B cell (primary cell): Measurements from ENCODE around the gene C1orf35.

Experiments
- EZH2 ChIP-seq: IDR thresholded peaks from 2 replicates; pipeline ENCODE4 v1.6.1; 2012; ENCODE audit warnings: borderline replicate concordance, low read depth, mild to moderate bottlenecking, moderate library complexity, low read length; ENCODE audit not compliant: insufficient read depth, poor library complexity, severe bottlenecking
- TF ChIP-seq, protein P1 (sequence below): fragments of 200-600 bp; IDR thresholded peaks from one replicate; pipeline ENCODE4 v1.8.0; 2022; ENCODE audit warnings: antibody characterized with exemption, mild to moderate bottlenecking

GRCh38 chr1:228076796-228077430 lies 26.2 kb downstream of the C1orf35 start:
- TF ChIP-seq, protein P1, sequence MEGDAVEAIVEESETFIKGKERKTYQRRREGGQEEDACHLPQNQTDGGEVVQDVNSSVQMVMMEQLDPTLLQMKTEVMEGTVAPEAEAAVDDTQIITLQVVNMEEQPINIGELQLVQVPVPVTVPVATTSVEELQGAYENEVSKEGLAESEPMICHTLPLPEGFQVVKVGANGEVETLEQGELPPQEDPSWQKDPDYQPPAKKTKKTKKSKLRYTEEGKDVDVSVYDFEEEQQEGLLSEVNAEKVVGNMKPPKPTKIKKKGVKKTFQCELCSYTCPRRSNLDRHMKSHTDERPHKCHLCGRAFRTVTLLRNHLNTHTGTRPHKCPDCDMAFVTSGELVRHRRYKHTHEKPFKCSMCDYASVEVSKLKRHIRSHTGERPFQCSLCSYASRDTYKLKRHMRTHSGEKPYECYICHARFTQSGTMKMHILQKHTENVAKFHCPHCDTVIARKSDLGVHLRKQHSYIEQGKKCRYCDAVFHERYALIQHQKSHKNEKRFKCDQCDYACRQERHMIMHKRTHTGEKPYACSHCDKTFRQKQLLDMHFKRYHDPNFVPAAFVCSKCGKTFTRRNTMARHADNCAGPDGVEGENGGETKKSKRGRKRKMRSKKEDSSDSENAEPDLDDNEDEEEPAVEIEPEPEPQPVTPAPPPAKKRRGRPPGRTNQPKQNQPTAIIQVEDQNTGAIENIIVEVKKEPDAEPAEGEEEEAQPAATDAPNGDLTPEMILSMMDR = no peak
- no peak for TF ChIP-seq EZH2
